ENCODE measurements around the gene ACADS. TPM values are rescaled to one million over a fixed set of nuclear protein-coding genes. Genes with fewer than 3 reads are reported as not detected.

ACADS gene
- total and polyA plus RNA-seq, 2 of the 8 experiments (the other 6 are each of a cell fraction or from before 2014, with no cell fraction given) = 4.9 to 7.5 TPM

- CTCF ChIA-PET (ENCODE audit: partially characterized antibody) = interaction anchor here (1.5 kb wide), 2 partner anchors 9 to 201 kb away, joined by 4 to 5 read pairs; no protein-coding TSS in a partner anchor
- no peak overlapping the region for H2BK5ac ChIP-seq (ENCODE audit: low read depth, low read length)
- no peak overlapping the region for H4K8ac ChIP-seq (ENCODE audit: extremely low read depth, insufficient read depth, low read length)
- no peak overlapping the region for H2AFZ ChIP-seq (ENCODE audit: low read length)
- no peak overlapping the region for H4K91ac ChIP-seq (replicated peaks; ENCODE audit: insufficient read length, low read length)
- H3K79me2 ChIP-seq (ENCODE audit: control insufficient read depth in 1 of 2, insufficient read depth in 2 of 2, low read length in 2 of 2) = no peaks in the 10 kb centered on the region
- no peak overlapping the region for H3K18ac ChIP-seq (ENCODE audit: extremely low read depth, low read length)
- H3K4ac ChIP-seq (replicated peaks; ENCODE audit: insufficient read length, low read depth, low read length) = no peak overlapping the region
- WGBS, 2 experiments (ENCODE audit: extremely low coverage in 1 of 2, insufficient coverage in 1 of 2, insufficient read length in 1 of 2, insufficient replicate concordance in 2 of 2, low coverage in 1 of 2, low lambda C conversion rate in 2 of 2, missing lambda C conversion rate in 1 of 2) = 89% methylated on average over 11 of the region's 11 CpGs; no CpG with 5 or more reads in 1 of the 2 experiments
- no peaks in the 10 kb centered on the region for H3K79me1 ChIP-seq (ENCODE audit: low read depth, low read length)
- H2BK20ac ChIP-seq (ENCODE audit: low read length) = no peak overlapping the region
- no peak overlapping the region for H3K27ac ChIP-seq (ENCODE audit: low read depth, low read length)
- peaks cover 0 to 3% (median 0%) of the 10 kb centered on the region in 4 experiments; a peak in 1 of 7 replicates for H3K4me1 ChIP-seq (replicated peaks in 1 of 4; ENCODE audit: control insufficient read depth in 3 of 4, insufficient read depth in 4 of 4, low read length in 3 of 4)
- H2BK120ac ChIP-seq (replicated peaks; ENCODE audit: low read depth, low read length) = no peak overlapping the region
- no peak overlapping the region for H3K14ac ChIP-seq (ENCODE audit: insufficient read length)
- H3K4me3 ChIP-seq (ENCODE audit: extremely low read depth in 1 of 4, insufficient read depth in 2 of 4, low read depth in 3 of 4, low read length in 4 of 4) = no peak overlapping the region
- H3K9ac ChIP-seq (replicated peaks in 1 of 4; ENCODE audit: extremely low read depth in 1 of 4, low read depth in 3 of 4, low read length in 3 of 4) = no peak overlapping the region
- H4K20me1 ChIP-seq (replicated peaks in 1 of 2; ENCODE audit: control insufficient read depth in 1 of 2, insufficient read depth in 2 of 2, low read length in 2 of 2) = peaks cover 0 to 3% of the 10 kb centered on the region in 2 experiments
- no peak overlapping the region for H3K56ac ChIP-seq (replicated peaks; ENCODE audit: insufficient read length, low read depth, low read length)
- H3K23me2 ChIP-seq (ENCODE audit: low read depth, low read length) = no peaks in the 10 kb centered on the region
- POLR2A ChIA-PET (ENCODE audit: partially characterized antibody) = no interaction called here
- no peak overlapping the region for H2BK12ac ChIP-seq (ENCODE audit: low read depth, low read length)
- FAIRE-seq (no peak), DNase-seq (ENCODE audit: low read depth in 1 of 2, low spot score in 2 of 2) (no peak)
- no peak overlapping the region for H2BK15ac ChIP-seq (ENCODE audit: low read length)
- H3K9me3 ChIP-seq (ENCODE audit: insufficient read depth in 2 of 2, low read depth in 1 of 2, low read length in 1 of 2) = no peaks in the 10 kb centered on the region
- H3K27me3 ChIP-seq (replicated peaks in 1 of 4; ENCODE audit: control insufficient read depth in 3 of 4, extremely low read depth in 1 of 4, insufficient read depth in 3 of 4, low read length in 3 of 4) = no peaks in the 10 kb centered on the region
- no peak overlapping the region for H4K5ac ChIP-seq (ENCODE audit: insufficient read length, low read depth, low read length)
- H3K36me3 ChIP-seq (ENCODE audit: control insufficient read depth in 2 of 4, insufficient read depth in 4 of 4, low read length in 3 of 4) = peaks cover 4 to 28% (median 22%) of the 10 kb centered on the region in 4 experiments; a peak in 6 of 8 replicates
- H3K4me2 ChIP-seq (ENCODE audit: insufficient read depth in 1 of 2, low read depth in 2 of 2, low read length in 2 of 2) = no peak overlapping the region
- H3K23ac ChIP-seq (ENCODE audit: insufficient read length) = no peak overlapping the region
- no peak overlapping the region for H2AK5ac ChIP-seq (ENCODE audit: low read depth, low read length)
- no peak for TF ChIP-seq RAD21 (IDR thresholded peaks at IDR 0.05 in 1 of 2, conservative IDR thresholded peaks at IDR 0.05 in 1 of 2; ENCODE audit: low read depth in 2 of 2, low read length in 2 of 2)
- TF ChIP-seq POU5F1 (IDR thresholded peaks at IDR 0.05; ENCODE audit: low read depth, low read length) = no peak
- no peak for TF ChIP-seq KDM5A (IDR thresholded peaks at IDR 0.05; ENCODE audit: low read length)
- no peak for TF ChIP-seq CREB1 (IDR thresholded peaks at IDR 0.05)
- no peak for TF ChIP-seq SRF (IDR thresholded peaks at IDR 0.05; ENCODE audit: low read depth, low read length)
- no peak for TF ChIP-seq JUND (IDR thresholded peaks at IDR 0.05; ENCODE audit: low read length)
- no peak for TF ChIP-seq FOSL1 (IDR thresholded peaks at IDR 0.05; ENCODE audit: insufficient read depth, low read depth, low read length)
- TF ChIP-seq CTBP2 (IDR thresholded peaks at IDR 0.05; ENCODE audit: borderline replicate concordance, insufficient read depth, insufficient read length, low read length) = no peak
- TF ChIP-seq MAX (IDR thresholded peaks at IDR 0.05) = no peak
- no peak for TF ChIP-seq CHD2 (IDR thresholded peaks at IDR 0.05; ENCODE audit: low read length)
- TF ChIP-seq KDM1A (IDR thresholded peaks at IDR 0.05; ENCODE audit: borderline replicate concordance, low read length) = no peak
- TF ChIP-seq CBX5 (IDR thresholded peaks at IDR 0.05; ENCODE audit: low read depth, low read length) = no peak
- no peak for TF ChIP-seq BRCA1 (IDR thresholded peaks at IDR 0.05; ENCODE audit: low read depth, low read length)
- no peak for TF ChIP-seq SIN3A (conservative IDR thresholded peaks at IDR 0.05 in 1 of 2, IDR thresholded peaks at IDR 0.05 in 1 of 2; ENCODE audit: low read depth in 1 of 2, low read length in 2 of 2)
Measured at GRCh38 chr12:120771097-120771496, 45.5 kb downstream of the ACADS start.
